Frontal cortex (tissue), 4 donors: ENCODE measurements around the gene CLEC4M. TPM values are rescaled to one million over a fixed set of nuclear protein-coding genes. Genes with fewer than 3 reads are reported as not detected.
"Not testable (repeated sequence)": the region's sequence is repeated elsewhere in the genome, so short reads cannot be mapped to it uniquely, and the experiment has no call there.

Experiments used
- DNase-seq, 2 donors: peaks; one replicate each; pipeline ENCODE4 v3.0.0; 2012; ENCODE audit warnings: low spot score in 2 of 2
- FAIRE-seq: peaks from 2 replicates; lab custom pipeline; 2012; peaks lifted over from hg19 to GRCh38; lab: Jason Lieb, UNC
- total RNA-seq: library from RNA; depleted of rRNA; stranded (reverse); fragments of >200 nt; gene quantifications from one replicate; pipeline ENCODE4 v1.2.3, GENCODE V29; 2014
- donor health status: control.
- donor health status: control.
- donor health status: control.

The CLEC4M gene
- total RNA-seq, 1 donor from 2014 or later, result not detected

- FAIRE-seq (no peak), DNase-seq (no peak)
Observed at GRCh38 chr19:7795555-7796161, 32.6 kb downstream of the CLEC4M start.

- FAIRE-seq, result peak; percentile 74
- DNase-seq, result peak; percentile 45 to 74
Observed at GRCh38 chr19:7799640-7800355, 36.8 kb downstream of the CLEC4M start.

- no peak for DNase-seq
- no peak for FAIRE-seq
Observed at GRCh38 chr19:7801020-7801570, 38.1 kb downstream of the CLEC4M start.

GRCh38 chr19:7806234-7806633, 43.2 kb downstream of the CLEC4M start:
- DNase-seq, result no peak
- FAIRE-seq, result no peak

GRCh38 chr19:7806876-7807275, 43.8 kb downstream of the CLEC4M start:
- DNase-seq (no peak), FAIRE-seq (no peak)

GRCh38 chr19:7808108-7808507, 45.1 kb downstream of the CLEC4M start:
- DNase-seq (no peak), FAIRE-seq (no peak)

- DNase-seq, result no peak
- FAIRE-seq, result no peak
Observed at GRCh38 chr19:7811989-7812388, 48.9 kb downstream of the CLEC4M start.

GRCh38 chr19:7815325-7815724, 52.3 kb downstream of the CLEC4M start:
- FAIRE-seq (no peak), DNase-seq (no peak)

GRCh38 chr19:7816040-7816439, 53.0 kb downstream of the CLEC4M start:
- FAIRE-seq, DNase-seq: not testable (repeated sequence)

GRCh38 chr19:7817801-7818200, 54.8 kb downstream of the CLEC4M start:
- no peak for FAIRE-seq
- DNase-seq, result no peak

- no peak for FAIRE-seq
- no peak for DNase-seq
Observed at GRCh38 chr19:7818806-7819205, 55.8 kb downstream of the CLEC4M start.

Other genes with a start within 250 kb of the CLEC4M start
- gene ZNF358, start 247.1 kb upstream of the CLEC4M start, total RNA-seq, result 10.6 TPM
- gene MCOLN1, start 240.6 kb upstream of the CLEC4M start, total RNA-seq, result 7.7 TPM
- 45.2 TPM for gene PNPLA6, start 227.5 kb upstream of the CLEC4M start, total RNA-seq
- 16.3 TPM for gene CAMSAP3, start 167.4 kb upstream of the CLEC4M start, total RNA-seq
- 24.1 TPM for gene XAB2, start 133.7 kb upstream of the CLEC4M start, total RNA-seq
- 29.3 TPM for gene PET100, start 133.4 kb upstream of the CLEC4M start, total RNA-seq
- gene PCP2, start 129.5 kb upstream of the CLEC4M start, total RNA-seq, result not detected
- 2.4 TPM for gene STXBP2, start 126.1 kb upstream of the CLEC4M start, total RNA-seq
- not detected for gene RETN, start 94.2 kb upstream of the CLEC4M start, total RNA-seq
- gene MCEMP1, start 86.2 kb upstream of the CLEC4M start, total RNA-seq, result not detected
- 15.5 TPM for gene TRAPPC5, start 82.4 kb upstream of the CLEC4M start, total RNA-seq
- not detected for gene FCER2, start 61.1 kb upstream of the CLEC4M start, total RNA-seq
- 0.82 TPM for gene CLEC4G, start 31.1 kb upstream of the CLEC4M start, total RNA-seq
- 0.82 TPM for gene CD209, start 15.7 kb upstream of the CLEC4M start, total RNA-seq
- gene EVI5L, start 67.0 kb downstream of the CLEC4M start, total RNA-seq, result 47.7 TPM
- gene PRR36, start 111.1 kb downstream of the CLEC4M start, total RNA-seq, result 2.9 TPM
- gene LRRC8E, start 125.3 kb downstream of the CLEC4M start, total RNA-seq, result not detected
- gene MAP2K7, start 140.6 kb downstream of the CLEC4M start, total RNA-seq, result 5.7 TPM
- not detected for gene TGFBR3L, start 151.6 kb downstream of the CLEC4M start, total RNA-seq
- 4.9 TPM for gene SNAPC2, start 157.1 kb downstream of the CLEC4M start, total RNA-seq
- 9.4 TPM for gene CTXN1, start 162.9 kb downstream of the CLEC4M start, total RNA-seq
- gene TIMM44, start 180.4 kb downstream of the CLEC4M start, total RNA-seq, result 26.9 TPM
- 14.3 TPM for gene ELAVL1, start 242.4 kb downstream of the CLEC4M start, total RNA-seq